ENCODE data around the gene DLGAP5.

DLGAP5 gene

DNA sequence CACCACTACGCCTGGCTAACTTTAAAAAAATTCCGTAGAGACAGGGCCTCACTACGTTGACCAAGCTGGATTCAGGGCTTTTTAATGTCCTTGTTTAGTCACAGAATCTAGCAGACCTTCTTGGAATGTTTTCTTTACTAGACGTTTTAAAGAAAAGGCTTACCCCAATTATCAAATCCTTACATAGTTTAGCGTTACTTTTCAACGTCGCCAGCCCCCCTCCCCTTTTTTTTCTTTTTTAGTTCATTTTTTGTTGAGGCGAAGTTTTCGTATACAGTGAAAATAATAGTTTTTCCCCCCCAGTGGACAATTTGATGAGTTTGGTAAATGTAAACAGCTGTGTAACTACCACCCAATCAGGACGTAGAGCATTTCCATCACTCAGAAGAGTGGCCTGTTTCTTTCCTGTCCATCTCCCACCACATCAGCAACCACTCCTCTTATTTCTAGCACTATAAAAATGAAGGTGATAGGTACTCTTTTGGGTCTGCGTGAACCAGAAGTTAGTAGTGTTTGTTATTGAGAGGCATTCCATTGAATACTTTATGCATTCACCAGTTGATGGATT, 753 bp upstream of the DLGAP5 start:
- Histone ChIP-seq H3K4me1 (ENCODE audit: insufficient read depth, poor library complexity, severe bottlenecking) (peaks cover 15% of the 10 kb centered on the region), H3K9me3 (ENCODE audit: severe bottlenecking) (no peaks in the 10 kb centered on the region), H3K27me3 (ENCODE audit: insufficient read depth, poor library complexity, severe bottlenecking) (no peaks in the 10 kb centered on the region), H3K36me3 (ENCODE audit: low read depth) (peaks cover 19% of the 10 kb centered on the region), H3K4me3 (ENCODE audit: severe bottlenecking) (peak overlapping the region; percentile 82), H3K27ac (ENCODE audit: poor library complexity, severe bottlenecking) (peak overlapping the region; percentile 39)
- DNase-seq (ENCODE audit: low spot score) (no peak), ATAC-seq (ENCODE audit: low read depth) (no peak)
- TF ChIP-seq, protein P1, sequence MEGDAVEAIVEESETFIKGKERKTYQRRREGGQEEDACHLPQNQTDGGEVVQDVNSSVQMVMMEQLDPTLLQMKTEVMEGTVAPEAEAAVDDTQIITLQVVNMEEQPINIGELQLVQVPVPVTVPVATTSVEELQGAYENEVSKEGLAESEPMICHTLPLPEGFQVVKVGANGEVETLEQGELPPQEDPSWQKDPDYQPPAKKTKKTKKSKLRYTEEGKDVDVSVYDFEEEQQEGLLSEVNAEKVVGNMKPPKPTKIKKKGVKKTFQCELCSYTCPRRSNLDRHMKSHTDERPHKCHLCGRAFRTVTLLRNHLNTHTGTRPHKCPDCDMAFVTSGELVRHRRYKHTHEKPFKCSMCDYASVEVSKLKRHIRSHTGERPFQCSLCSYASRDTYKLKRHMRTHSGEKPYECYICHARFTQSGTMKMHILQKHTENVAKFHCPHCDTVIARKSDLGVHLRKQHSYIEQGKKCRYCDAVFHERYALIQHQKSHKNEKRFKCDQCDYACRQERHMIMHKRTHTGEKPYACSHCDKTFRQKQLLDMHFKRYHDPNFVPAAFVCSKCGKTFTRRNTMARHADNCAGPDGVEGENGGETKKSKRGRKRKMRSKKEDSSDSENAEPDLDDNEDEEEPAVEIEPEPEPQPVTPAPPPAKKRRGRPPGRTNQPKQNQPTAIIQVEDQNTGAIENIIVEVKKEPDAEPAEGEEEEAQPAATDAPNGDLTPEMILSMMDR (IDR thresholded peaks at IDR 0.05; ENCODE audit: poor library complexity, severe bottlenecking), result no peak

DNA sequence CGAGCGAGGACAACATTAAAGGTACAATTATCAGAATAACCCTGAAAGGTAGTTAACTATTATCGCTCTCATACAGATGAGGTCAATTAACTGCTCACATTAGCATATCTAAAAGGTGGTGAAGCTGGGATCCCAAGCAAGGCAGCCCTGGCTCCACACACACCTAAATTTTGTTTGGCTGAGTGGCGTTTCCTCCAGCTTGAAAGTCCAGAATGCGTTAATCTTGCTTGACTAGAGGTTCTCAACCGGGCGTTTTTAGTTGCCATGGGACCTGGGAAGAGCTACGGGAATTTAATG, 531 bp downstream of the DLGAP5 start:
- Histone ChIP-seq H3K27ac (ENCODE audit: poor library complexity, severe bottlenecking) (peak overlapping the region; percentile 39), H3K4me3 (ENCODE audit: severe bottlenecking) (peak overlapping the region; percentile 82), H3K4me1 (ENCODE audit: insufficient read depth, poor library complexity, severe bottlenecking) (peaks cover 15% of the 10 kb centered on the region), H3K27me3 (ENCODE audit: insufficient read depth, poor library complexity, severe bottlenecking) (no peaks in the 10 kb centered on the region), H3K9me3 (ENCODE audit: severe bottlenecking) (no peaks in the 10 kb centered on the region), H3K36me3 (ENCODE audit: low read depth) (peaks cover 28% of the 10 kb centered on the region)
- TF ChIP-seq, protein P1 (IDR thresholded peaks at IDR 0.05; ENCODE audit: poor library complexity, severe bottlenecking), result no peak
- ATAC-seq (ENCODE audit: low read depth), result peak; percentile 26
- no peak for DNase-seq (ENCODE audit: low spot score)

DNA sequence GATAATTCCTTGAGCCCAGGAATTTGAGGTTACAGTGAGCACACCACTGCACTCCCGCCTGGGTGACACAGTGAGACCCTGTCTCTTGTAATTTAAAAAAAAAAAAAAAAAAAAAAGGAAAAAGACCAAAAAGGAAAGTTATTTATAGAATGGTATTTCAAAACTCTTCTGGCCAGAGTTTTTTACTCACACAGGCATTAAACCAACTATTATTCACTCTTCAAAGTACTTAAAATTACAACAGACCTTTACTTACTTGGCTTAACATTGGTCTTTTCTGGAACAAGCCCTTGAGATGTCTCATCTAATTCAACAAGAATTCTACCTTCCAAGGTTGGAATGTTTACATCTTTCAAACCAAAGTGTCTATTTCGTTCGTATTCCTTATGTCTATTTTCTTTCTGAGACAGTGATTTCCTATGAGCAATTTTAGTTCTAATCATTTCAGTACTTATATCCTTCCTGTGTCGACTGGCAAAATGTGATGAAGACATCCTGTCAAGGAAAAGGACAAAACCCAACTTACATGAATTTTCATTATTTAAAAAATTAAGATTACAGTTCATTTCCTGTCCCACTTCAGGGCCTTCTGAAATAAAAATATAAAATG, 2.6 kb downstream of the DLGAP5 start:
- Histone ChIP-seq H3K27me3 (ENCODE audit: insufficient read depth, poor library complexity, severe bottlenecking) (no peaks in the 10 kb centered on the region), H3K27ac (ENCODE audit: poor library complexity, severe bottlenecking) (no peak overlapping the region), H3K36me3 (ENCODE audit: low read depth) (peaks cover 46% of the 10 kb centered on the region), H3K4me1 (ENCODE audit: insufficient read depth, poor library complexity, severe bottlenecking) (peaks cover 15% of the 10 kb centered on the region), H3K9me3 (ENCODE audit: severe bottlenecking) (no peaks in the 10 kb centered on the region), H3K4me3 (ENCODE audit: severe bottlenecking) (no peak overlapping the region)
- TF ChIP-seq, protein P1 (IDR thresholded peaks at IDR 0.05; ENCODE audit: poor library complexity, severe bottlenecking), result no peak
- DNase-seq (ENCODE audit: low spot score) (no peak), ATAC-seq (ENCODE audit: low read depth) (no peak)

DNA sequence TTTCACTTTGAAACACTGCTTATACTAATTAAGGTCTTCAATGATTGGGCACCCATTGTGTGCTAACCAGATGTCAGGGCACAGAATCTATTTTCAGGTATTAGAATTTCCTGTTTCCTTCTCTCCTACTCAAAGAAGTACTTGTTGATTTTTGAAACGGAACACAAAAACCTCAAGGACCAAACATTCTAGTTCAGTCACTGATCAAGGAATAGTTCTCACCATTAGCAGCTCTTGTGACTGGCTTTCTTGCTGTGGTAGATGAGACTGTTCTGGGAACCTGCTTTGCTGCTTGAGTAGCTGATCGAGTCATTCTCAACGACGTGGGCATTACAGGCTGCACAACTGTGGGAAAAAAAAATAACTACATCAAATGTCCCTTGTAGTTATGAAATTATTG, 11.0 kb downstream of the DLGAP5 start:
- Histone ChIP-seq H3K27me3 (ENCODE audit: insufficient read depth, poor library complexity, severe bottlenecking) (no peaks in the 10 kb centered on the region), H3K9me3 (ENCODE audit: severe bottlenecking) (no peaks in the 10 kb centered on the region), H3K36me3 (ENCODE audit: low read depth) (peaks cover 96% of the 10 kb centered on the region), H3K27ac (ENCODE audit: poor library complexity, severe bottlenecking) (no peak overlapping the region), H3K4me1 (ENCODE audit: insufficient read depth, poor library complexity, severe bottlenecking) (no peaks in the 10 kb centered on the region), H3K4me3 (ENCODE audit: severe bottlenecking) (no peak overlapping the region)
- ATAC-seq (ENCODE audit: low read depth) (no peak), DNase-seq (ENCODE audit: low spot score) (no peak)
- TF ChIP-seq, protein P1 (IDR thresholded peaks at IDR 0.05; ENCODE audit: poor library complexity, severe bottlenecking), result no peak

DNA sequence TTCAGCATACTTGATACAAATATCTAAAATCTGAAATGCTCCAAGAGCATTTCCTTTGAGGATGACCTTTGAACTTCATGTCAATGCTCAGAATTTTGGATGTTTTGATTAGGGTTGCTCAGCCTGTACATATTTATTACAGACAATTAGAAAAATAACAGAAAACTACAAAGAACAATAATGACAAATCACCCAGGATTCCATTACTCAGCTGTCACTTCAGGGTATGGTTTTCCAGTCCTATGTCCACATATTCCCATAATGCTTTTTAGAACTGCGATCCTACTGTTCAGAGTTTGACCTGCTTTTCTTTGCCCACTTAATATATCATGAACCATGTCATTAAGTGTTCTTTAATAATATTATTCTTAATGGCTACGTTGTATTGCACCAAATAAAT, 11.4 kb downstream of the DLGAP5 start:
- TF ChIP-seq, protein P1 (IDR thresholded peaks at IDR 0.05; ENCODE audit: poor library complexity, severe bottlenecking), result no peak
- H3K4me1 ChIP-seq (ENCODE audit: insufficient read depth, poor library complexity, severe bottlenecking), result no peaks in the 10 kb centered on the region
- no peak overlapping the region for H3K27ac ChIP-seq (ENCODE audit: poor library complexity, severe bottlenecking)

More for the DNA sequence above, 11.4 kb downstream of the DLGAP5 start:
- Histone ChIP-seq H3K9me3 (ENCODE audit: severe bottlenecking) (no peaks in the 10 kb centered on the region), H3K27me3 (ENCODE audit: insufficient read depth, poor library complexity, severe bottlenecking) (no peaks in the 10 kb centered on the region), H3K36me3 (ENCODE audit: low read depth) (peaks cover 98% of the 10 kb centered on the region), H3K4me3 (ENCODE audit: severe bottlenecking) (no peak overlapping the region)
- DNase-seq (ENCODE audit: low spot score) (no peak), ATAC-seq (ENCODE audit: low read depth) (no peak)
